ENCODE results near the gene MAN2B1. TPM values are rescaled to one million over a fixed set of nuclear protein-coding genes. Genes with fewer than 3 reads are reported as not detected.
A peak's percentile ranks its signal among the peaks of the same experiment; 100 is the strongest.

MAN2B1 gene
- total and polyA plus RNA-seq, 2 donors (not counting 1 experiment from before 2014, with no cell fraction given) = 30.7 to 36.0 TPM

GRCh38 chr19:12669270-12670158 is 3.0 kb upstream of the MAN2B1 start:
- TF ChIP-seq CTCF (conservative IDR thresholded peaks at IDR 0.05 in 1 of 2, IDR thresholded peaks at IDR 0.05 in 1 of 2; ENCODE audit: low read depth in 1 of 2, low read length in 2 of 2) (no peak), EZH2 (IDR thresholded peaks at IDR 0.05; ENCODE audit: low read length, missing control alignments) (no peak)
- Histone ChIP-seq H4K20me1 (ENCODE audit: control insufficient read depth, extremely low read depth, insufficient read depth, low read length) (no peaks in the 10 kb centered on the region), H3K4me2 (ENCODE audit: extremely low read depth, insufficient read depth, low read length) (peak overlapping the region; percentile 77), H3K36me3 (ENCODE audit: control insufficient read depth, insufficient read depth, low read length) (peaks cover 15% of the 10 kb centered on the region), H3K79me2 (ENCODE audit: control insufficient read depth, insufficient read depth, low read length) (peaks cover 30% of the 10 kb centered on the region), H2AFZ (ENCODE audit: low read length) (peak overlapping the region; percentile 97), H3K9me3 (ENCODE audit: control insufficient read depth, insufficient read depth, low read depth, low read length) (no peaks in the 10 kb centered on the region), H3K27me3 (ENCODE audit: control insufficient read depth, insufficient read depth, low read length) (no peaks in the 10 kb centered on the region), H3K27ac (ENCODE audit: insufficient read depth, low read length) (peak overlapping the region; percentile 100), H3K9ac (ENCODE audit: insufficient read depth, low read length) (peak overlapping the region; percentile 91), H3K4me3 (replicated peaks in 1 of 4; ENCODE audit: control extremely low read depth in 1 of 4, insufficient read depth in 1 of 4, low read depth in 3 of 4, low read length in 4 of 4) (peak overlapping the region; percentile 86 to 94 (median 88)), H3K4me1 (ENCODE audit: control insufficient read depth, extremely low read depth, insufficient read depth, low read length) (peaks cover 12% of the 10 kb centered on the region)
- DNase-seq (ENCODE audit: low read depth in 2 of 2) = peak; percentile 85 to 91

- H3K9me3 ChIP-seq (ENCODE audit: control insufficient read depth, insufficient read depth, low read depth, low read length) = no peaks in the 10 kb centered on the region
- peaks cover 30% of the 10 kb centered on the region for H3K79me2 ChIP-seq (ENCODE audit: control insufficient read depth, insufficient read depth, low read length)
- H2AFZ ChIP-seq (ENCODE audit: low read length) = peak overlapping the region; percentile 97
- H3K9ac ChIP-seq (ENCODE audit: insufficient read depth, low read length) = peak overlapping the region; percentile 91
- peak overlapping the region; percentile 77 for H3K4me2 ChIP-seq (ENCODE audit: extremely low read depth, insufficient read depth, low read length)
- H3K27ac ChIP-seq (ENCODE audit: insufficient read depth, low read length) = peak overlapping the region; percentile 100
- peaks cover 10% of the 10 kb centered on the region for H3K36me3 ChIP-seq (ENCODE audit: control insufficient read depth, insufficient read depth, low read length)
- H3K4me1 ChIP-seq (ENCODE audit: control insufficient read depth, extremely low read depth, insufficient read depth, low read length) = peaks cover 12% of the 10 kb centered on the region
- H4K20me1 ChIP-seq (ENCODE audit: control insufficient read depth, extremely low read depth, insufficient read depth, low read length) = no peaks in the 10 kb centered on the region
- peak; percentile 55 to 67 for DNase-seq (ENCODE audit: low read depth in 2 of 2)
- H3K27me3 ChIP-seq (ENCODE audit: control insufficient read depth, insufficient read depth, low read length) = no peaks in the 10 kb centered on the region
- peak overlapping the region; percentile 86 to 94 (median 88) for H3K4me3 ChIP-seq (replicated peaks in 1 of 4; ENCODE audit: control extremely low read depth in 1 of 4, insufficient read depth in 1 of 4, low read depth in 3 of 4, low read length in 4 of 4)
- TF ChIP-seq EZH2 (IDR thresholded peaks at IDR 0.05; ENCODE audit: low read length, missing control alignments) (no peak), CTCF (conservative IDR thresholded peaks at IDR 0.05 in 1 of 2, IDR thresholded peaks at IDR 0.05 in 1 of 2; ENCODE audit: low read depth in 1 of 2, low read length in 2 of 2) (no peak)
These were observed 2.4 kb upstream of the MAN2B1 start for GRCh38 chr19:12668932-12669269.

- Histone ChIP-seq H3K4me2 (ENCODE audit: extremely low read depth, insufficient read depth, low read length) (peak overlapping the region; percentile 77), H3K27ac (ENCODE audit: insufficient read depth, low read length) (peak overlapping the region; percentile 100), H3K27me3 (ENCODE audit: control insufficient read depth, insufficient read depth, low read length) (no peaks in the 10 kb centered on the region), H3K79me2 (ENCODE audit: control insufficient read depth, insufficient read depth, low read length) (peaks cover 30% of the 10 kb centered on the region), H3K4me3 (replicated peaks in 1 of 4; ENCODE audit: control extremely low read depth in 1 of 4, insufficient read depth in 1 of 4, low read depth in 3 of 4, low read length in 4 of 4) (peak overlapping the region; percentile 86 to 94 (median 88)), H2AFZ (ENCODE audit: low read length) (no peak overlapping the region), H3K9ac (ENCODE audit: insufficient read depth, low read length) (peak overlapping the region; percentile 91), H3K36me3 (ENCODE audit: control insufficient read depth, insufficient read depth, low read length) (peaks cover 9% of the 10 kb centered on the region), H3K4me1 (ENCODE audit: control insufficient read depth, extremely low read depth, insufficient read depth, low read length) (peaks cover 12% of the 10 kb centered on the region), H3K9me3 (ENCODE audit: control insufficient read depth, insufficient read depth, low read depth, low read length) (no peaks in the 10 kb centered on the region), H4K20me1 (ENCODE audit: control insufficient read depth, extremely low read depth, insufficient read depth, low read length) (no peaks in the 10 kb centered on the region)
- no peak for DNase-seq (ENCODE audit: low read depth in 2 of 2)
- no peak for TF ChIP-seq EZH2 (IDR thresholded peaks at IDR 0.05; ENCODE audit: low read length, missing control alignments)
- no peak for TF ChIP-seq CTCF (conservative IDR thresholded peaks at IDR 0.05 in 1 of 2, IDR thresholded peaks at IDR 0.05 in 1 of 2; ENCODE audit: low read depth in 1 of 2, low read length in 2 of 2)
These were observed 1.8 kb upstream of the MAN2B1 start for GRCh38 chr19:12668346-12668745.

All from fibroblast of lung (primary cell).